Subcutaneous adipose tissue (tissue), 4 donors: ENCODE data around the gene TMEM248. TPM values are rescaled to one million over a fixed set of nuclear protein-coding genes. Genes with fewer than 3 reads are reported as not detected.

ENCODE experiments used
- CTCF ChIP-seq: fragments of 450-650 bp; IDR thresholded peaks from one replicate; pipeline ENCODE4 v1.5.1; 2016; ENCODE audit warnings: low read depth, mild to moderate bottlenecking, control low read depth, antibody characterized with exemption, moderate library complexity
- total RNA-seq, 4 donors: library from RNA; depleted of rRNA; stranded (reverse); fragments of >200 nt; gene quantifications; one replicate each; pipeline ENCODE4 v1.1.0, GENCODE V29; 2016

The TMEM248 gene
- total RNA-seq, 4 donors from 2014 or later, result 71.8 to 131 (median 81.7) TPM

- no peak for TF ChIP-seq CTCF
Observed at GRCh38 chr7:66919704-66920103, 1.3 kb upstream of the TMEM248 start.

- no peak for TF ChIP-seq CTCF
Observed at GRCh38 chr7:66920256-66920655, 769 bp upstream of the TMEM248 start.

GRCh38 chr7:66921396-66921917 lies 432 bp downstream of the TMEM248 start:
- no peak for TF ChIP-seq CTCF

GRCh38 chr7:66921918-66922486 lies 977 bp downstream of the TMEM248 start:
- TF ChIP-seq CTCF, result no peak

GRCh38 chr7:66925255-66925654 lies 4.2 kb downstream of the TMEM248 start:
- no peak for TF ChIP-seq CTCF

GRCh38 chr7:66927348-66927948 lies 6.4 kb downstream of the TMEM248 start:
- TF ChIP-seq CTCF, result no peak

- TF ChIP-seq CTCF, result no peak
Observed at GRCh38 chr7:66928388-66928787, 7.4 kb downstream of the TMEM248 start.
